Heart left ventricle (tissue), 16 donors: Measurements from ENCODE around the gene DNAJC3. TPM values are rescaled to one million over a fixed set of nuclear protein-coding genes. Genes with fewer than 3 reads are reported as not detected.

Experiments
- ATAC-seq, 4 donors: fragments of 200-7000 bp; cut with Tn5 transposase; one replicate each; pipeline ENCODE4 v1.9.1; 2020 to 2022; ENCODE audit warnings: moderate library complexity in 4 of 4, mild to moderate bottlenecking in 3 of 4, moderate number of reproducible peaks in 1 of 4
- DNase-seq, 5 donors: peaks; one replicate each; pipeline ENCODE4 v3.0.0-alpha.2; 2020
- H3K27ac ChIP-seq, 12 donors: fragments of 200-600 bp; sonication (generic) in 4 of 12; one replicate each; pipeline versions ENCODE4 v1.5.0 to v1.8.0; 2016 to 2022; ENCODE audit warnings: mild to moderate bottlenecking in 2 of 12
- H3K27me3 ChIP-seq, 9 donors: fragments of 200-600 bp; sonication (generic) in 2 of 9; one replicate each; pipeline versions ENCODE4 v1.5.1 to v1.8.0; 2016 to 2022; ENCODE audit warnings: mild to moderate bottlenecking in 3 of 9
- H3K36me3 ChIP-seq, 9 donors: fragments of 200-600 bp; sonication (generic) in 2 of 9; one replicate each; pipeline versions ENCODE4 v1.5.0 to v1.8.0; 2018 to 2022; ENCODE audit warnings: mild to moderate bottlenecking in 2 of 9
- H3K4me1 ChIP-seq, 12 donors: fragments of 200-600 bp; sonication (generic) in 4 of 12; one replicate each; pipeline versions ENCODE4 v1.5.0 to v1.8.0; 2016 to 2022; ENCODE audit warnings: mild to moderate bottlenecking in 3 of 12
- H3K4me3 ChIP-seq, 12 donors: fragments of 200-600 bp; sonication (generic) in 4 of 12; one replicate each; pipeline versions ENCODE4 v1.5.0 to v1.8.0; 2017 to 2022; ENCODE audit warnings: mild to moderate bottlenecking in 9 of 12, moderate library complexity in 4 of 12
- H3K9me3 ChIP-seq, 12 donors: fragments of 200-600 bp; sonication (generic) in 4 of 12; one replicate each; pipeline versions ENCODE4 v1.5.0 to v1.8.0; 2016 to 2022; ENCODE audit warnings: mild to moderate bottlenecking in 1 of 12
- CTCF ChIP-seq, 12 donors: fragments of 200-600 bp; sonication (generic) in 4 of 12; IDR thresholded peaks; one replicate each; pipeline versions ENCODE4 v1.5.0 to v1.8.0; 2018 to 2022; ENCODE audit warnings: antibody characterized with exemption in 12 of 12, mild to moderate bottlenecking in 5 of 12
- POLR2A ChIP-seq, 2 donors: fragments of 450-650 bp; IDR thresholded peaks; one replicate each; pipeline ENCODE4 v1.6.1; 2017; ENCODE audit warnings: antibody characterized with exemption in 2 of 2, mild to moderate bottlenecking in 2 of 2, moderate library complexity in 2 of 2
- WGBS, 4 donors: extraction: QIAGEN DNeasy Blood & Tissue Kit in 2 of 4; methylation state at CpG; one replicate each; pipeline versions ENCODE4 v1.1.5 to v1.1.7; 2013 to 2018; 5-methylcytosine and 5-hydroxymethylcytosine counted together
- intact Hi-C, 10 donors: fragments of 100-400 bp; cut with DNase I; formaldehyde crosslinking; loops; one replicate each; pipeline versions ENCODE4 v1.11.1 to v1.14.2; 2022
- polyA plus RNA-seq, 2 donors: library from polyadenylated mRNA; stranded (reverse); fragments of 200-250 nt; gene quantifications; one replicate each; pipeline ENCODE4 v1.2.3, GENCODE V29; 2013
- total RNA-seq, 9 donors: library from RNA; depleted of rRNA in 2 of 9; stranded (reverse); fragments of >200 nt in 2 of 9; fragmentation: NEBNext Ultra II Directional in 3 of 9; extraction: Animal tissue kit (Norgen Biotek cat#: 25700) in 3 of 9; gene quantifications; one replicate each; pipeline versions ENCODE4 v1.1.0 to v1.2.4, GENCODE V29; 2016 to 2023
- donor health status: ischemic (EF 13 %, LVEDD 7.1; RV severe dilation, severe dysfunction).
- donor health status: healthy with polysubstance abuse.
- donor health status: DM: no; HTN: yes; CAD: no.
- donor health status: DM: no; HTN: no; CAD: no.
- donor health status: ischemic (EF 25% LVEDD 6.9; RV normal size, moderate dysfunction).
- donor health status: ischemic (EF 25% LVEDD 5.7; RV mildly dilated, moderate dysfunction).
- donor health status: healthy.
- donor health status: DM: yes; HTN: yes; CAD: no.
- donor health status: ischemic (EF 35%, LVEDD 5.7; RV mildly dilated, moderate dysfunction).
- donor health status: nonischemic (EF 11% LVEDD 7.7; RV severe dilation, severe dysfunction).
- donor health status: DM: yes; HTN: yes; CAD: no.
- donor health status: PGD.
- donor health status: ischemic (EF 29% LVEDD 5.4; RV normal size, mild dysfunction).
- donor health status: nonischemic (EF 23%, LVEDD 6.1; RV moderate dilation, normal function).

The DNAJC3 gene
- total and polyA plus RNA-seq, 11 donors: 8.7 to 43.9 (median 33.7) TPM

DNA sequence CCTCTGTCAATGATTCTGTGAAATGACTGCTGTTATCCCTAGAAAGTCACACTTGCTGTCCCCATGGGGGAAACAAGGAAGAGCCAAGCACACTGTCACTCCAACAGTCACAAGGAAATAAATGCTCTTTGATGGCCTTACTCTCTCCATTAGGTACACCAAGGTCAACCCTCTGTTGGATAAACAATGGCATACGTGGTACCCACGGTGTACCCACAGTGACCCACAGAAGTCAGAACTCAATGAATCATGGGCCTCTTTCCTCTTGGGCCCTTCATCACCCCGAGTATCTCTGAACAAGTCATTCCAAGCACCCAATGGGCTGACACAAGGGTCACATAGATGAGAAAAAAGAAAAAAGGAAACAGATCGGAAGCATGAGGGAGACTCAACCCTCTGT is 47.9 kb upstream of the DNAJC3 start:
- Histone ChIP-seq H3K9me3 (peaks cover 0 to 18% (median 0%) of the 10 kb centered on the region in 12 donors), H3K27me3 (no peaks in the 10 kb centered on the region), H3K4me3 (no peak overlapping the region), H3K27ac (no peak overlapping the region), H3K36me3 (peaks cover 0 to 66% (median 10%) of the 10 kb centered on the region in 9 donors), H3K4me1 (no peaks in the 10 kb centered on the region)
- TF ChIP-seq POLR2A (IDR thresholded peaks at IDR 0.05): no peak
- TF ChIP-seq CTCF (IDR thresholded peaks at IDR 0.05): no peak
- WGBS, 4 donors: 65 to 91% (median 85%) methylated on average over 4 of the region's 4 CpGs
- ATAC-seq (no peak), DNase-seq (no peak)
- intact Hi-C loops: loop anchor here in 4 of 10 donors (5.0 to 10.0 kb wide), 4 partner anchors 134 to 356 kb away; no protein-coding TSS in a partner anchor

- 79 to 89% (median 85%) methylated on average over 3 of the region's 3 CpGs for WGBS, 4 donors
- TF ChIP-seq CTCF (IDR thresholded peaks at IDR 0.05) (no peak), POLR2A (IDR thresholded peaks at IDR 0.05) (no peak)
- Histone ChIP-seq H3K27me3 (no peaks in the 10 kb centered on the region), H3K9me3 (peaks cover 0 to 18% (median 0%) of the 10 kb centered on the region in 12 donors), H3K4me1 (no peaks in the 10 kb centered on the region), H3K36me3 (peaks cover 0 to 60% (median 10%) of the 10 kb centered on the region in 9 donors), H3K4me3 (no peak overlapping the region), H3K27ac (no peak overlapping the region)
- intact Hi-C loops: no loop called here
- no peak for DNase-seq
- ATAC-seq: no peak
Measured at GRCh38 chr13:95630593-95630992, 46.3 kb upstream of the DNAJC3 start.

GRCh38 chr13:95636853-95637252 is 40.1 kb upstream of the DNAJC3 start:
- ATAC-seq (no peak), DNase-seq (no peak)
- peaks cover 0 to 23% (median 6%) of the 10 kb centered on the region in 9 donors for H3K27me3 ChIP-seq
- no peak overlapping the region for H3K4me3 ChIP-seq
- intact Hi-C loops: no loop called here
- H3K36me3 ChIP-seq: peaks cover 0 to 19% (median 0%) of the 10 kb centered on the region in 9 donors
- H3K4me1 ChIP-seq: peaks cover 0 to 6% (median 0%) of the 10 kb centered on the region in 12 donors
- TF ChIP-seq POLR2A (IDR thresholded peaks at IDR 0.05) (no peak), CTCF (IDR thresholded peaks at IDR 0.05) (no peak)
- H3K9me3 ChIP-seq: no peaks in the 10 kb centered on the region
- no peak overlapping the region for H3K27ac ChIP-seq

DNA sequence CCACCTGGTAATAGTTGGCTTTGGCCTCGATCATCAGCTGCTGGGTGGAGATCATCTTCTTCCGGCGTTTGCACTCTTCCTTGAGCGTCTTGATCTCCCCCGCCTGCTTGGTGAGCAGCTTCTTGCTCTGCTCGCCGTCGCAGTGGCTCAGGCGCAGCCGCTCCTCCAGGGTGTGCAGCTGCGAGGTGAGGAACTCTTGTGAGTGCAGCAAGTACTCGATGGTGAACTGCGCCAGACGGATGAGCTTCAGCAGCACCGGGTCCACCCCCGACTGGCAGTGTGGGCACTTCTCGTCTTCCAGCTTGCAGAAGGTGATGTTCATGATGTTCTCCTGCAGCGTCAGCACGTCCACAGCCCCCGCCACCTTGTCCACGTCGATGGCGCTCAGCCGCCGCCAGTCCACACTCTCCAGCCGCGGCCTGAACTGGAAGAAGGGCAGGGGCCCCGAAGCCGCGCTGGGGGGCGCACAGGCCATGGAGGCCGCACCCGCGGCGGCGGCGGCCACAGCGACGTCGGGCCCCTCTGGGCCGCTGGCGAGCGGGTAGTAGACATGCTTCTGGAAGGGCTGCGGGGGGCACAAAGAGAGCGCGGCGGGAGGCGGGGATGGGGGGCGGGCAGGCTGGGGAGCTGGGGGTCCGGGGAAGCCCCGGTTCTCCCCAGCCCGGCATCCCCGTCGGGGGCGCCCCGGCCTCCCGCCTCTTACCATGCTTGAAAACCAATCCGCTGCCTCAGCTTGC is 35.5 kb upstream of the DNAJC3 start:
- H3K27me3 ChIP-seq: peaks cover 0 to 58% (median 13%) of the 10 kb centered on the region in 9 donors
- H3K9me3 ChIP-seq: no peaks in the 10 kb centered on the region
- DNase-seq (peak in 2 of 5 donors; percentile 34 to 36), ATAC-seq (peak in 1 of 4 donors; percentile 16)
- H3K27ac ChIP-seq: peak overlapping the region in 1 of 12 donors; percentile 49
- intact Hi-C loops: no loop called here
- H3K4me1 ChIP-seq: peaks cover 0 to 31% (median 14%) of the 10 kb centered on the region in 12 donors
- whole genome bisulfite sequencing, 4 donors: 28 to 65% (median 30%) methylated on average over 22 to 58 of the region's 58 CpGs
- H3K36me3 ChIP-seq: peaks cover 0 to 13% (median 0%) of the 10 kb centered on the region in 9 donors
- peak overlapping the region in 11 of 12 donors; percentile 33 to 62 (median 48) for H3K4me3 ChIP-seq
- TF ChIP-seq CTCF (IDR thresholded peaks at IDR 0.05): no peak
- TF ChIP-seq POLR2A (IDR thresholded peaks at IDR 0.05): no peak
